SK-N-SH (cell line): Measurements from ENCODE around the gene CKS2. TPM values are rescaled to one million over a fixed set of nuclear protein-coding genes. Genes with fewer than 3 reads are reported as not detected.

Experiments used
- CTCF ChIA-PET: fragments of 300-600, 350-600 bp; formaldehyde crosslinking; extraction: SDS; loops from one replicate; lab custom pipeline; 2021; lab: Yijun Ruan, JAX
- POLR2A ChIA-PET: fragments of 350-600 bp; sonication (Branson Sonifier 250); formaldehyde crosslinking; extraction: SDS; loops from one replicate; lab custom pipeline; 2020; ENCODE audit warnings: antibody characterized with exemption, inconsistent platforms; lab: Yijun Ruan, JAX
- DNase-seq: peaks from one replicate; pipeline ENCODE4 v3.0.0; 2012
- H2AFZ ChIP-seq: fragments of 200-600 bp; sonication (generic); 2 replicates; pipeline ENCODE4 v1.8.1; 2016; ENCODE audit warnings: antibody characterized with exemption, mild to moderate bottlenecking, low read depth
- H3F3A ChIP-seq: fragments of 200-600 bp; sonication (generic); replicated peaks from 2 replicates; pipeline ENCODE3; 2016; ENCODE audit warnings: antibody characterized with exemption, mild to moderate bottlenecking; ENCODE audit not compliant: insufficient read depth
- H3K27ac ChIP-seq, 2 experiments: fragments of 200-500 bp in 1 of 2; fragments of 200-600 bp in 1 of 2; sonication (Bioruptor generic) in 1 of 2; sonication (generic), shearing (Covaris generic) in 1 of 2; 2 replicates each; pipeline versions ENCODE4 v1.5.1 to v1.6.1; 2014 to 2016; ENCODE audit warnings: low read depth in 2 of 2, inconsistent platforms in 1 of 2, low read length in 1 of 2, mild to moderate bottlenecking in 1 of 2, mixed read lengths in 1 of 2
- H3K27me3 ChIP-seq: fragments of 200-600 bp; sonication (generic), shearing (Covaris generic); 2 replicates; pipeline ENCODE4 v1.6.1; 2016; ENCODE audit warnings: mixed run types; ENCODE audit not compliant: insufficient read depth
- H3K36me3 ChIP-seq, 2 experiments: fragments of 200-500 bp in 1 of 2; fragments of 200-600 bp in 1 of 2; sonication (Bioruptor generic) in 1 of 2; sonication (generic) in 1 of 2; replicated peaks in 1 of 2; 2 replicates each; pipeline versions ENCODE3 to v1.5.1; 2014 to 2016; ENCODE audit warnings: low read length in 1 of 2, mild to moderate bottlenecking in 1 of 2; ENCODE audit not compliant: insufficient read depth in 2 of 2, control insufficient read depth in 1 of 2
- H3K4me1 ChIP-seq, 2 experiments: fragments of 200-500 bp in 1 of 2; fragments of 200-600 bp in 1 of 2; sonication (Bioruptor generic) in 1 of 2; sonication (generic), shearing (Covaris generic) in 1 of 2; 2 replicates each; pipeline versions ENCODE4 v1.5.1 to v1.6.1; 2014 to 2016; ENCODE audit warnings: low read depth in 1 of 2, low read length in 1 of 2, mixed run types in 1 of 2; ENCODE audit not compliant: insufficient read depth in 2 of 2, control insufficient read depth in 1 of 2
- H3K4me2 ChIP-seq: fragments of 200-600 bp; sonication (generic), shearing (Covaris generic); 2 replicates; pipeline ENCODE4 v1.6.1; 2017; ENCODE audit warnings: mixed run types
- H3K4me3 ChIP-seq, 2 experiments: fragments of 200-500 bp in 1 of 2; fragments of 200-600 bp in 1 of 2; sonication (Bioruptor generic) in 1 of 2; sonication (generic), shearing (Covaris generic) in 1 of 2; 2 replicates each; pipeline versions ENCODE4 v1.5.1 to v1.8.1; 2014 to 2016; ENCODE audit warnings: low read depth in 2 of 2, inconsistent platforms in 1 of 2, low read length in 1 of 2, mild to moderate bottlenecking in 1 of 2, mixed read lengths in 1 of 2, moderate library complexity in 1 of 2
- H3K79me2 ChIP-seq: fragments of 200-600 bp; sonication (generic); 2 replicates; pipeline ENCODE4 v1.8.1; 2017; ENCODE audit warnings: mild to moderate bottlenecking; ENCODE audit not compliant: insufficient read depth
- H3K9ac ChIP-seq: fragments of 200-600 bp; sonication (generic); 2 replicates; pipeline ENCODE4 v1.6.1; 2017; ENCODE audit warnings: mixed run types
- H3K9me2 ChIP-seq: fragments of 200-600 bp; sonication (generic); 2 replicates; pipeline ENCODE4 v1.6.1; 2017; ENCODE audit warnings: mixed run types
- H3K9me3 ChIP-seq: fragments of 200-600 bp; sonication (generic); 2 replicates; pipeline ENCODE4 v1.6.1; 2017; ENCODE audit warnings: mixed run types, mild to moderate bottlenecking, moderate library complexity
- H4K20me1 ChIP-seq: fragments of 200-600 bp; sonication (generic); 2 replicates; pipeline ENCODE4 v1.6.1; 2017; ENCODE audit warnings: mild to moderate bottlenecking, mixed run types; ENCODE audit not compliant: insufficient read depth
- EP300 ChIP-seq, 2 experiments: IDR thresholded peaks; 2 replicates each; pipeline versions ENCODE4 v1.4.0 to v1.6.1; 2012; ENCODE audit warnings: borderline replicate concordance in 1 of 2, low read depth in 1 of 2, low read length in 1 of 2
- GATA2 ChIP-seq: sonication (generic); formaldehyde crosslinking; IDR thresholded peaks from 2 replicates; pipeline ENCODE4 v1.5.0; 2020; ENCODE audit warnings: mild to moderate bottlenecking, missing genetic modification reagents
- JUND ChIP-seq: IDR thresholded peaks from 2 replicates; pipeline ENCODE4 v1.4.0; 2012
- MXI1 ChIP-seq: IDR thresholded peaks from 2 replicates; pipeline ENCODE4 v1.6.1; 2012; ENCODE audit warnings: mild to moderate bottlenecking, low read depth, low read length, improper control_type of control experiment
- NRF1 ChIP-seq: IDR thresholded peaks from 2 replicates; pipeline ENCODE4 v1.6.1; 2012; ENCODE audit warnings: low read depth, mild to moderate bottlenecking, low read length
- POLR2AphosphoS5 ChIP-seq: IDR thresholded peaks from 2 replicates; pipeline ENCODE4 v1.6.1; 2012; ENCODE audit warnings: low read depth, low read length
- SIN3A ChIP-seq: IDR thresholded peaks from 2 replicates; pipeline ENCODE4 v1.6.1; 2012; ENCODE audit warnings: low read depth, mild to moderate bottlenecking, low read length, moderate library complexity, borderline replicate concordance
- TEAD4 ChIP-seq: IDR thresholded peaks from 2 replicates; pipeline ENCODE4 v1.4.0; 2012; ENCODE audit warnings: mild to moderate bottlenecking, borderline replicate concordance; ENCODE audit not compliant: insufficient read depth
- YY1 ChIP-seq: IDR thresholded peaks from 2 replicates; pipeline ENCODE4 v1.4.0; 2012; ENCODE audit warnings: low read depth, mild to moderate bottlenecking
- WGBS: methylation state at CpG from one replicate; pipeline ENCODE4 v1.1.6; 2017; ENCODE audit warnings: low lambda C conversion rate; 5-methylcytosine and 5-hydroxymethylcytosine counted together
- polyA plus RNA-seq, 3 experiments: library from polyadenylated mRNA; depleted of rRNA; stranded (reverse); fragments of >200 nt; gene quantifications; 2 replicates each; pipeline ENCODE4 v1.2.3, GENCODE V29; 2012
- TF ChIP-seq, protein P1 (sequence below): fragments of 150-350 bp; IDR thresholded peaks from 2 replicates; pipeline ENCODE4 v1.6.1; 2016; ENCODE audit warnings: mild to moderate bottlenecking, low read depth, low read length
- TF ChIP-seq, protein P2 (sequence below): IDR thresholded peaks from 2 replicates; pipeline ENCODE4 v1.4.0; 2012; ENCODE audit warnings: low read depth

The CKS2 gene
- polyA plus RNA-seq, 1 of the 3 experiments (the other 2 are of a cell fraction) = 362 TPM

DNA sequence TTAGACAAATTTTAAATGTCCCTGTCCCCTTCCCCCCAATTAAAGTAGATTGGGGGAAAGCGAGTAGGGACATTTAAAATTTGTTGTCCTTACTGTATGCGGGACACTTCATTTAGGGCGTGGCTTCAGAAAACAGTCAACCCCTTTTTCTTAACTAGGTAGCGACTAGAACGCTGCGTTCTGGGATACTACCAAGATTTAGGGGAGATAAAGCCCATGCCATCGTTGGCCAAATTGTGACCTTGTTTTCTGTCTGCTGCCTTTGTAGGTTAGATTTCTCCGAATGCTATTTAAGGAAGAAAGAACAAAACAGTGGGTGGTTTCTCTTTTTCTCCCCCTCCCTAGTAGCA is 1.2 kb downstream of the CKS2 start:
- Histone ChIP-seq H3K9me3 (no peaks in the 10 kb centered on the region), H4K20me1 (peaks cover 27% of the 10 kb centered on the region; the same call in 1 of the 2 replicates), H2AFZ (peak overlapping the region; percentile 9; the same call in 1 of the 2 replicates), H3K9me2 (no peaks in the 10 kb centered on the region), H3K4me3 (peak overlapping the region; percentile 92 to 95), H3K9ac (peak overlapping the region; percentile 88), H3F3A (peaks cover 30% of the 10 kb centered on the region), H3K27me3 (no peaks in the 10 kb centered on the region), H3K4me1 (peaks cover 18 to 19% of the 10 kb centered on the region in 2 experiments; a peak in 3 of 4 replicates), H3K79me2 (peaks cover 72% of the 10 kb centered on the region), H3K4me2 (peak overlapping the region; percentile 89), H3K27ac (peak overlapping the region; percentile 83 to 96), H3K36me3 (peaks cover 22 to 31% of the 10 kb centered on the region in 2 experiments)
- WGBS = 0% methylated on average over 8 of the region's 8 CpGs
- TF ChIP-seq POLR2AphosphoS5 = peak; percentile 32; the same call in 1 of the 2 replicates
- no peak for TF ChIP-seq GATA2
- peak; percentile 51; the same call in 1 of the 2 replicates for TF ChIP-seq MXI1
- DNase-seq = peak; percentile 21
- POLR2A ChIA-PET = interaction anchor here (0.8 to 1.2 kb wide), 2 partner anchors 132 to 137 kb away, joined by 3 read pairs; no protein-coding TSS in a partner anchor
- CTCF ChIA-PET = interaction anchor here (1.0 to 1.8 kb wide), 2 partner anchors 237 to 787 kb away, joined by 4 to 7 read pairs; no protein-coding TSS in a partner anchor

DNA sequence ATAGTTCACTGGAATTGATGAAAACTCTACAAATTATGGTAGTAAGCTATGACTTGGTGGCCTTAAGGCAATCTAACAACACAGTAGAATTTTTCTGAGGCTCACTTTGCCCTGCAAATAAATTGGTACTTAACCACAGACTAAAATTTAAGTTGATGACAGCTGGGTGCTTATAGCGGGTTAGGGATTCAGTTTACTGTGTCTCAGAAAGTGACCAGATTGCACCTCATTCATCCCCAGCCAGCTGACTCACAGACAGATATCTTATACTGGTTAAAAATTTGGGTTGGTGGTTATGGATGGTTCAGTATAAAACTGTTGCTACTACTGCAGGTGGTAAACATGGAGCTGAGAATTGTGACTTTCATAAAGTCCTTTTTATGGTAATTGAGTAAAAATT is 2.8 kb downstream of the CKS2 start:
- Histone ChIP-seq H3K27ac (peak overlapping the region; percentile 83 to 96), H3F3A (peaks cover 36% of the 10 kb centered on the region), H3K4me2 (peak overlapping the region; percentile 89), H3K9ac (peak overlapping the region; percentile 88; the same call in 1 of the 2 replicates), H3K27me3 (no peaks in the 10 kb centered on the region), H4K20me1 (peaks cover 27% of the 10 kb centered on the region; the same call in 1 of the 2 replicates), H3K4me3 (peak overlapping the region; percentile 92 to 95), H3K79me2 (peaks cover 80% of the 10 kb centered on the region), H3K9me2 (no peaks in the 10 kb centered on the region), H3K4me1 (peaks cover 21 to 29% of the 10 kb centered on the region in 2 experiments), H2AFZ (no peak overlapping the region), H3K36me3 (peaks cover 19 to 34% of the 10 kb centered on the region in 2 experiments), H3K9me3 (no peaks in the 10 kb centered on the region)
- POLR2A ChIA-PET = no interaction called here
- no peak for DNase-seq
- CTCF ChIA-PET = no interaction called here
- 31% methylated on average over 1 of the region's 1 CpG for WGBS
- TF ChIP-seq EP300 (IDR thresholded peaks at IDR 0.05; ENCODE audit: borderline replicate concordance in 1 of 2, low read depth in 1 of 2, low read length in 1 of 2) = no peak
- TF ChIP-seq POLR2AphosphoS5 = no peak
- TF ChIP-seq, protein P1, sequence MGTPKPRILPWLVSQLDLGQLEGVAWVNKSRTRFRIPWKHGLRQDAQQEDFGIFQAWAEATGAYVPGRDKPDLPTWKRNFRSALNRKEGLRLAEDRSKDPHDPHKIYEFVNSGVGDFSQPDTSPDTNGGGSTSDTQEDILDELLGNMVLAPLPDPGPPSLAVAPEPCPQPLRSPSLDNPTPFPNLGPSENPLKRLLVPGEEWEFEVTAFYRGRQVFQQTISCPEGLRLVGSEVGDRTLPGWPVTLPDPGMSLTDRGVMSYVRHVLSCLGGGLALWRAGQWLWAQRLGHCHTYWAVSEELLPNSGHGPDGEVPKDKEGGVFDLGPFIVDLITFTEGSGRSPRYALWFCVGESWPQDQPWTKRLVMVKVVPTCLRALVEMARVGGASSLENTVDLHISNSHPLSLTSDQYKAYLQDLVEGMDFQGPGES = no peak
- no peak for TF ChIP-seq MXI1
- TF ChIP-seq GATA2 = no peak
- TF ChIP-seq, protein P2, sequence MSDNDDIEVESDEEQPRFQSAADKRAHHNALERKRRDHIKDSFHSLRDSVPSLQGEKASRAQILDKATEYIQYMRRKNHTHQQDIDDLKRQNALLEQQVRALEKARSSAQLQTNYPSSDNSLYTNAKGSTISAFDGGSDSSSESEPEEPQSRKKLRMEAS = no peak
- TF ChIP-seq NRF1 = no peak
- TF ChIP-seq TEAD4 = no peak
- TF ChIP-seq JUND = no peak
- TF ChIP-seq SIN3A = no peak
- TF ChIP-seq YY1 = no peak
